HG03103 (cell line): ENCODE results near the gene SLC26A2.

Experiments used
- ATAC-seq: cut with Tn5 transposase; IDR thresholded peaks from one replicate; pipeline ENCODE4 v1.9.1; 2021; ENCODE audit warnings: low read depth; ENCODE audit not compliant: unreplicated experiment

The SLC26A2 gene

DNA sequence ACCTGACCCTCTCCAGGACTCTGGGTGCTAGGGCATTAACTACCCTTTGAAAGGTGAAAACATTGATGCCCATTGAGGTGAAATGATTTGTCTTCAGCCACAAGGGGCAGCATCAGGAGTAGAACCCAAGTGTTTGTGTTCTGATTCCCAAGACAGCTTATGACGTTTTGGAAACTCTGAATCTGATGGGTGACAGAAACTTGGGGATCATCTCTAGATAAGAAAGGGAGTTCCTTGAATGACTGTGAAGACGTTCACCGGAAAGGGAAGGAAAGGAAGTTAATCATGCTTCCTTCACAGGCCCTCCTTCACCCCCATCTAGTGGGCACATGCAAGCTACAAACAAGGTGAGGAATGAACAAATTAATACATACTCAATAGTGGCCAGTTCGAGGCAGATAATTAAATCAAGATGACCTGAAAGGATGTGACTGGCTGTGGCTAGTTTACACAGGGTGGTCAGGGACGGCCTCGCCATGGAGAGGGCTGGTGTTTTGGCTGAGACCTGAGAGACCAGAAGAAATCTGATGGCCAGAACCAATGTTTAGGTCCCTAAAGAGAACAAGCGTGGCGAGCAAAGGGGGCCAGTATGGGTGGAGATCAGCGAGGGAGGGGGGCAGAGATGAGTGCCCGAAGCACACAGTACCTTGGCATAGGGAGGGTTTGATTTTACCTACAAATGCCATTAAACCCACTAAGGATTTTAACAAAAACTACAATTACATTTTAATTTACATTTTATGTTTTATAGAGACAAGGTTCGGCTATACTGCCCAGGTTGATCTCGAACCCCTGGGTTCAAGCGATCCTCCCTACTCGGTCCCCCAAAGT lies 937 bp upstream of the SLC26A2 start:
- ATAC-seq, result no peak

DNA sequence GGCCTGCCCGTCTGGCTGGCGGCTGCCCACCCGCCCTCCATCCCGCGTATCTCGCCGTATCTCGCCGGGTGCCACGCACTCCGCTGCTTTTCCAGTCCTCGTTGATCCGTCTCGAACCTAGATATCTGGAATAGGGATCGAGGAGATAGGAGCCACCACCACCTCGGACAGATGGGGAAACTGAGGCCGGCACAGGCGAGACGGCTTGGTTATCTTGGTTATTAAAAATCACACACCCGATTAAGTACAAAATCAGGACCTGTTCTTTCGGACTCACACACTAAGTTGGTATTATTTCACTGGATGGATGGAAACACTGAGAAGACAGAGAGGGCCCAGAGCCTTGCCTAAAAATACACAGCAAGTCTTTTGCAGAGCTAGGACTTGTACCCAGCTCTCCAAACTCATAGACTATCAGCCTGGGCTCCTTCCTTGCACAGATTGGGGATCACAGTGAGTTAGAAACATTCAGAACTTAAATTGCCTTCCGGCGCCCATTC lies 678 bp downstream of the SLC26A2 start:
- ATAC-seq, result peak; percentile 2

DNA sequence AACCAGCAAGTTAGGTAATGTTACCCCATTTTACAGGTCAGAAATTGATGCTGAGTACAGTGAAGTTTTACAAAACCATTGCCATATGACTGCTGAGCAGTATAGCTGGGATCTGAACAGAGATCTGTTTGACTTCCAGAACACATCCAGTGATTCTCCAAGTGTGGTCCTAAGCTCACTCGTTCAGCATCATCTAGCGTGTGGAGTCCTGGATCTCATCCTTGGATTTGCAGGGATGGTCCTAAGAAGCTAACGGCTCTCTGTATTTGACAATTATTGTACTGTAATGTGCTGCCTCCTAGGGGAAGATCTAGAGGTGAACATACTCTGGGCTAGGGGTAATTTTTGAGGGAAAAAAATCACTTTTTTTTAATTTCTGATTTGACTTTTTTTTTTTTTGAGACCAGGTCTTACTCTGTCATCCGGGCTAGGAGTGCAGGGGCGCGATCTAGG lies 1.4 kb downstream of the SLC26A2 start:
- no peak for ATAC-seq

DNA sequence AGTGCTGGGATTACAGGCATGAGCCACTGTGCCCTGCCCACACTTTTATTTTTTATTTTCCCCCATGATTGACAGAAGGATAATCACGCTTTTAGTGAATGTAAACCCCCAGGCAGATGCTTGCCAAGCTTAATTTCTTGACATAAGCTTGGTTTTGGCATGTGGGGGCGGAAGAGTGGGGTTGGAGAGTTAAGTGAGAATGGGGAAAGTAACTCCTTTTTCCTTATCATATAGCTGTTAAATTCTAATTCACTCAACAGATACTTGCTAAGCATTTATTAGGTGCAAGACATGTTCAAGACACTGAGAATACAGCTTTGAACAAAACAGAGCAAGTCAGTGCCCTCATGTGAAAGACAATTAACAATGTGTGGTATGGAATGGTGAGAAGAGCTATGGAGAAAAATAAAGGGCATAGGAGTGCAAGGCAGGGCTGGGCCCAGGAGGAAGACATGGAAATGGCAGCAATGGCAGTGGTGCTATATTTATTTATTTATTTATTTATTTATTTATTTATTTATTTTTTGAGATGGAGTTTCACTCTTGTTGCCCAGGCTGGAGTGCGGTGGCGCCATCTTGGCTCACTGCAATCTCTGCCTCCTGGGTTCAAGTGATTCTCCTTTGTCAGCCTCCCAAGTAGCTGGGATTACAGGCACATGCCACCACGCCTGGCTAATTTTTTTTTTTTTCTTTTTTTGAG lies 2.2 kb downstream of the SLC26A2 start:
- no peak for ATAC-seq

GRCh38 chr5:149963729-149964128 lies 3.2 kb downstream of the SLC26A2 start:
- no peak for ATAC-seq

DNA sequence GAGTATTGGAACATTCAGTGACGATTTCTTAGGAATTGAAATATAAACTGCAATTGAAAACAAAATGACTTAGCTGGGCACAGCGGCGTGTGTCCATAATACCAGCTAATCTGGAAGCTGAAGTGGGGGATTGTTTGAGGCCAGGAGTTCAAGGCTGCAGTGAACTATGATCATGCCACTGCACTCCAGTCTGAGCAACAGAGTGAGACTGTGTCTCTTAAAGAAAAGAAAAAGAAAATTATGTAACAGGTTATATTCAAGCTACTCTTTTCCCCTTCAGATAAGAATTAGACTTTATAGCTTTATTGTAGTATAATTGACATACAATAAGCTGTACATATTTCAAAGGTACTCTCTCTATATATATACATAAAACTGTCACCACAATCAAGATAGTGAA lies 6.4 kb downstream of the SLC26A2 start:
- no peak for ATAC-seq

DNA sequence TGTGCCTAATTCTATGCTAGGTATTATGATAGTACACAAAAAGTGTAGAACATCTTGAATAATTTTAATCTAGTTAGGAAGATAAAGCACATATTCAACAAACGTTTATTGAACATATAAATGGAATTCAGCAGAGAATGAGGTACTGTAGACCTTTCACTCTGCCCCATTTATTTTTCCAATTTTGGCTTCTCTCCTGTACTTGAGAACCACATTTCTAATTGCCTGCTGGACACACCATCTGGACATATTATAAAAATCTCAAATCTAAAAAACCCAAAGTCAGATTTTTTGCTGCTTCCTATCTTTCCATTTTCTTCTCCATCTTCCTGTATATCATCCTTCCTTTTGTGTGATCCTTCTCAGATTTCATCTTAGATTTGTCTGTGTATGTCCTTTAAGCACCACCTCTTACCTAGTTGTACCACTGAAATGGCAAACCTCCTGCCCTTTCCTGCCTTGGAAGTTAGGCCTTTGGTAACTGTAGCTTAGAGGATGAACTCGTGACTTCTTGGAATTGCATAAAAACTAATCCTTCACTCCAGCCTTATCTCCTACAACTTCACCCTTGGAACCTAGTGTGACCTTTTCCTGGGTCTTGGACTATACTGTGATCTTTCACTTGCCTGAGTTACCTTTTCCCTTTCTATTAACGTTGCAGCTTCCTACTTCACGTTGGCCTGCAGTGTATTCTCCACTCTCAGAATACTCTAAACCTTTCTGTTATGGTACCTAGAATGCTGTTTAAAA lies 8.8 kb downstream of the SLC26A2 start:
- no peak for ATAC-seq

GRCh38 chr5:149975409-149975808 lies 14.9 kb downstream of the SLC26A2 start:
- ATAC-seq, result no peak

DNA sequence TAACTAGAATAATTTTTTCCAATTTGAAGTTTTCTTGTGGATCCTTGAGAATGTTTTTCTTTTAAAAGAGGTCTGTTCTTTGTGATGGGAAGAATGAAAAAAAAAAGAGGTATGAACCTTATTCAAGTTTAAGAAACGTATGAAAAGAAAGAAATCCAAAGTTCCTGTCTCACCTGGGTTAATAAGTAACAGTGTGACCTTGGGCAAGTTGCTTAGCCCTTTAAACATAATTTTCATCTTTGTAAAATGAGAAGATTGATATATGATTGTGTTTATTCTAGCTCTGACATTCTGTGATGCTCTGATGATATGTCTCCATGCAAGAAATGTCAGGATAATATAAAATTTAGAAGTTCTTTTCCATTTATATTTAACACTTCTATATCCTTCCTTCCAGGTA lies 19.3 kb downstream of the SLC26A2 start:
- ATAC-seq, result no peak

DNA sequence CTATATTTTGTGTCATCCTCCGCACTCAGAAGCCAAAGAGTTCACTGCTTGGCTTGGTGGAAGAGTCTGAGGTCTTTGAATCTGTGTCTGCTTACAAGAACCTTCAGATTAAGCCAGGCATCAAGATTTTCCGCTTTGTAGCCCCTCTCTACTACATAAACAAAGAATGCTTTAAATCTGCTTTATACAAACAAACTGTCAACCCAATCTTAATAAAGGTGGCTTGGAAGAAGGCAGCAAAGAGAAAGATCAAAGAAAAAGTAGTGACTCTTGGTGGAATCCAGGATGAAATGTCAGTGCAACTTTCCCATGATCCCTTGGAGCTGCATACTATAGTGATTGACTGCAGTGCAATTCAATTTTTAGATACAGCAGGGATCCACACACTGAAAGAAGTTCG lies 20.6 kb downstream of the SLC26A2 start:
- no peak for ATAC-seq

GRCh38 chr5:149982505-149982904 lies 21.9 kb downstream of the SLC26A2 start:
- no peak for ATAC-seq

DNA sequence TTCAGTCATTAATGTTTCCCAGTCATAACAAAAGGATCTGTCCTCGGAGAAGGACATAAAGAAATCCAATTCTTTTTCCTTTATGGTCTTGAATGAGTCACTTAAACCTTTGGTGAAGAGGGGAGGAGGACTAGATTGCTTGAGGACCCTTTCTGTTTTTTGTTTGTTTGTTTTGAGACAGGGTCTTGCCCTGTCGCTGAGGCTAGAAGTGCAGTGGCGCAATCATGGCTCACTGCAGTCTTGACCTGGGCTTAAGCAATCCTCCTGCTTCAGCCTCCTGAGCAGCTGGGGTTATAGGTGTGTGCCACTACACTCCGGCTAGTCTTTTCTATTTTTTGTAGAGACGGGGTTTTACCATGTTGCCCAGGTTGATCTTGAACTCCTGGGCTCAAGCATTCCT lies 27.6 kb downstream of the SLC26A2 start:
- ATAC-seq, result no peak

DNA sequence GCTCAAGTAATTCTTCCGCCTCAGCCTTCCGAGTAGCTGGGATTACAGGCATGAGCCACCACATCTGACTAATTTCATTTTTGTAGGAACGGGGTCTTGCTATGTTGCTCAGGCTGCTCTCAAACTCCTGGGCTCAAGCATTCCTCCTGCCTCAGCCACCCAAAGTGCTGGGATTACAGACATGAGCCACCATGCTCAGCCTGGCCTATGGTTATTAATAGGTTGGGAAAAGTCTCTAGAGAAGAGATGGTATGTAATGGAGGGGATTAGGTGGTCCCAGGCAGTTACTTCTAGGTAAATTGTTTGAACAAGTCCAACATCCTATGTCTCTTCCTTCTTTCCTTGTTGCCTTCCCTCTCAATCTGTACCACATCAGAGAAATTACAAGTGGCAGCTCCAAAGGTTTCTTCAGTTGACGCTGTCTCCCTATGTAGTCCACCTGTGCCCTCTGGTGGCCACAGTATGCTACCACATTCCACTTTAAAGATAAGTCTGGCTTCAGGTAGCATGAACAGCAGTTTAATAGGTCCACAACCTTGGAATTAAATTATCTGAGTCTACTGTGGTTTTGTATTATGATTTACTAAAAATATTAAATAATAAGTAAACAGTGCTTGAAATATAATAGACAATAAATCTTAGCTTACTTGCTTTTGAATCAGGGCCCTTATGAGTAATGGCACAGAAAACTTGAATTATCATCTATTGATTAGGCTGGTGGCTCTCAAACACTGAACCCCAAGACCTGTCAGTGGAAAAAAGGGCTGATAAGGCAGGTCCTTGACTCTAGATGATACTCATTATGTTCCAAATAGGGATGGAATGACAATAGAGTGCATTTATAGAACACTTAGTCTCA lies 30.2 kb downstream of the SLC26A2 start:
- ATAC-seq, result peak; percentile 71

DNA sequence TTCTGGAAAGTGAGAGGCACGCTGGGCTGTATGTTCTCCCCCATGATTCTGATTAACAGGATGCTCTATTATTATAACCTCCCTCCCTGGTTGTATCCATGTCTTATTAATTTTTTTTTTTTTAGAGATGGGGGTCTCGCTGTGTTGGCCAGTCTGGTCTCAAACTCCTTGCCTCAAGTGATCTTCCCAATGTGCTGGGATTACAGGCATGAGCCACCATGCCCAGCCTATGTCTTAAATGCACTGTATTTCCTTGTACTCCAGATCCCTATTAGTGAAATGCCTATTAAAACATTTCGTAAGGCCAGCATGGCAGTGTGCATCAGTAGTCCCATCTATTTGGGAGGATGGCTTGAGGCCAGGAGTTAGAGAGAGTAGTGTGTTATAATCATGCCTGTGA lies 32.9 kb downstream of the SLC26A2 start:
- ATAC-seq, result no peak

DNA sequence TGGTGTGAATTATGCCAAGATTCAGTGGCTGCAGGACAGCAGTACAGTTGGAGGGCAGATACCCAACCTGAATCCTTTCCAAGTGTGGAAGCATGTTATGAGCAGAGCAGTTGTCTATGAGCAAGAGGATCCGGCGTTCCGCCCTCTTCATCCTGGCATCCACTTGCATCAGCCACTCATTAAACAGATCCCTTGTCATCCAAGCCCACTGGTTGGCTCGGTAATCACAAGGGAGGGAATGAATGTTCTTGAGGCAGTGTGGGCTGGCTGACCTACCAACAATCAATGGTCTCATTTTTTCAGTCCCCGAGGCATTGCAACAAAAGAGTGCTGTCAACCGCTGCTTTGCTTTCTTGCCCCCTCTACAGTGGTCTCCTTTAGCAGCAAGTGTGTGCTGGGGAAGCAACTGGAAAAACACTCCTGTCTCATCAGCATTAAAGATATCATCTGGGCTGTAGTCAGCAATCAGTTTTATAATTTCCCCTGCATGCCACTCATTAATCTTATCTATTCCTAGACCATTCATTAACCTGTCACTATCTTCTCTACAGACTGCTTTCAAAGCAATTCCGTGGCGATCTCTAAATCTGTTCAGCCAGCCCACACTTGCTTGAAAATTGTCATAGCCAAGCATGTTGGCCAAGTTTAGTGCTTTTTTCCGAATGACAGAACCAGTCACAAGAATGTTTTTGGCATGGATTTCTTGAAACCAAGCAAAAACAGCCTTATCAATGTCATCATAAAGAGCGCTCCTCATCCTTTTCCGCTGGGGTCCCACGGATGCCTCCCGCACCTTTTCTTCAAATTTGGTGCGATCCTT lies 35.0 kb downstream of the SLC26A2 start:
- ATAC-seq, result no peak

DNA sequence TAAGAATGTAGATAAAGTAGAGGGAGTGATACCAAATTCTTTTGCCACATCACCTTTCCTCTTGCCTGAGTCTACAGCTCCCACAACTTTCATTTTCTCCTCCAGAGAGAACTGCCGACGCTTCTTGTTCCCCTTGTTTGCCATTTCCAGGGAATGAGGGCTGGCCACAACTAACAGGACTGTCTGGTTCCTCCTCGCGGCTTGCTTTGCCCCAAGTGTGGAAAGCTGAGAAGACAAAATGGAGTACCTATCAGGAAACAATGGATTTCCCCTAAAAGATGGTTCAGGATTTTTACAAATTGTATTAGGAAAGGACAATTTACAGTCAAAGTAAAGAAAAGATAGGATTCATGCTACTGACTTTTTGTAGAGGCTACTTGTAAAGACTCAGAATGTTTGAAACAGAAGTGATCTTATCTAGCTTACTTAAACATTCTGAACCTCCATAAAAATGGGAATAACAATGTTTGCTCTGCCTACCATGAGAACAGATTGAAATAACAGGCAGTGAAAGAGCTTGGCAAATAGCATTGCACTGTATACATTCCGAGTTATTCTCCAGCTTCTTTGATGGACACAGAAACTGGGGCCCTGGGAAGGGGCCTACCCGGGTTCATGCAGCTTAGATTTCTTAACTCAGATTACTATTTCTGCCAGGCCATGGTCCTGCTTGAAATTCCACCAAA lies 35.8 kb downstream of the SLC26A2 start:
- ATAC-seq, result no peak

DNA sequence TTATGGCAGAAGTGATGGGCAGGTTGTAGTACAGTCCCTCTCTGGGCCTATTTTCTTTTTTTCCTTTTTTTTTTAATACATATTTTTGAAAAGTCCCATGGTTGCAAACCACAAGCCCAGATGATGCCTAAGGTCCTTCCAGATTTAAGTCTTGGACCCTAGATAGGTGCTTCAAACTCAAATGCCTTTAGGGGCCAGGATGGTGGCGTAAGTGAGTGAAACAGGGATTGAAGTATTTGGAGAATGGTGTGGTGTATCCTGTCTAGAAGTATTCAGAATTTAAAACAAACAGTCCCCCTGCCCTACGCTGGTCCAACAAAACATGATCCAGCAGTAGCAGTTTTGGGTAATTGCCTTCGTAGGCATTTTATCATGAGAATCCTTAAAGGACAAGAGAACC lies 37.7 kb downstream of the SLC26A2 start:
- ATAC-seq, result no peak

GRCh38 chr5:149999359-149999758 lies 38.8 kb downstream of the SLC26A2 start:
- ATAC-seq, result no peak

GRCh38 chr5:149999866-150000255 lies 39.3 kb downstream of the SLC26A2 start:
- no peak for ATAC-seq
